ENCODE results near the gene ZNF484.

DNA sequence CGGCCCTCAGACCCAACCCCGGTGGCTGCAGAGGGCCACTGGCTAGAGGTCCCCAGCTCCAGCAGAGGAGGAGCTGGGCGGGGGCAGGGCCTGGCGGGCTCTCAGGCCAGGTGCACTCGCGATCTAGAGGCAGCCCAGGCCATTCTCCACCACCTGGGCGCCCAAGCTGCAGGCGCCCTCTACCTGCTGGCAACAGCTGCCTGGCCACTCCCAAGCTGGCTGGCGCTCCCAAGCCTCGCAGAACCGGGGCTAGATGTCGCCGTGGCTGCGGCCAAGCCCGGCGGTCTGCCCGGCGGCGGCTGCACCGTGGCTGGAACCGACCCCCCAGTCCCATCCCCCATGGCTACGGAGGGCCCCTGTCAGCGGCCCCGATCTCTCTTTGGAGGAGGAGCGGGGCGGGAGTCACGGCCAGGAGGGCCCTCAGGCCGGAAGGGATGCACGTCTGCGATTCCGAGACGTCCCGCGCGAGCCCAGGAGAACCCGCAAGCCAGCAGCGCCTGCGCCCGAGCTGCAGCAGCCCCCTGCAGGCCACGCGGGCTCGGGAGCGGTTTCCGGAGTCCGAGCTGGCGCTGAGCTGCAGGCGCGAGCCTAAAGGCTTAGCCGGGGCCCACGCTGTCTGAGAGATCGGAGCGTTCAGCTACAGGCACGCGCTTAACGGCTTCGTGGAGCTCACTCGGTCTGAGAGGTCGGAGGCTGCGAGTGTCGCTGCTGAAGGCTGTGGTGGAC, 68.9 kb downstream of the ZNF484 start:
- TF ChIP-seq, protein P1, sequence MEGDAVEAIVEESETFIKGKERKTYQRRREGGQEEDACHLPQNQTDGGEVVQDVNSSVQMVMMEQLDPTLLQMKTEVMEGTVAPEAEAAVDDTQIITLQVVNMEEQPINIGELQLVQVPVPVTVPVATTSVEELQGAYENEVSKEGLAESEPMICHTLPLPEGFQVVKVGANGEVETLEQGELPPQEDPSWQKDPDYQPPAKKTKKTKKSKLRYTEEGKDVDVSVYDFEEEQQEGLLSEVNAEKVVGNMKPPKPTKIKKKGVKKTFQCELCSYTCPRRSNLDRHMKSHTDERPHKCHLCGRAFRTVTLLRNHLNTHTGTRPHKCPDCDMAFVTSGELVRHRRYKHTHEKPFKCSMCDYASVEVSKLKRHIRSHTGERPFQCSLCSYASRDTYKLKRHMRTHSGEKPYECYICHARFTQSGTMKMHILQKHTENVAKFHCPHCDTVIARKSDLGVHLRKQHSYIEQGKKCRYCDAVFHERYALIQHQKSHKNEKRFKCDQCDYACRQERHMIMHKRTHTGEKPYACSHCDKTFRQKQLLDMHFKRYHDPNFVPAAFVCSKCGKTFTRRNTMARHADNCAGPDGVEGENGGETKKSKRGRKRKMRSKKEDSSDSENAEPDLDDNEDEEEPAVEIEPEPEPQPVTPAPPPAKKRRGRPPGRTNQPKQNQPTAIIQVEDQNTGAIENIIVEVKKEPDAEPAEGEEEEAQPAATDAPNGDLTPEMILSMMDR (IDR thresholded peaks at IDR 0.05; ENCODE audit: insufficient read depth, low read length, poor library complexity, severe bottlenecking) = peak; percentile 30
- no peak for TF ChIP-seq EZH2phosphoT487 (conservative IDR thresholded peaks at IDR 0.05; ENCODE audit: low read length)

All from SU-DHL-6 (cell line).